Measurements from ENCODE around the gene TMX1.

The TMX1 gene

GRCh38 chr14:51304941-51305340, 64.9 kb downstream of the TMX1 start:
- ATAC-seq, result peak; percentile 95
- TF ChIP-seq ZC3H10 (CRISPR knock-in tag; IDR thresholded peaks at IDR 0.05), result no peak
- TF ChIP-seq SNAI2 (CRISPR knock-in tag; IDR thresholded peaks at IDR 0.05), result no peak
- no peak for TF ChIP-seq PATZ1 (CRISPR knock-in tag; IDR thresholded peaks at IDR 0.05; ENCODE audit: borderline replicate concordance)
- TF ChIP-seq ZFP3 (CRISPR knock-in tag; IDR thresholded peaks at IDR 0.05), result no peak
- no peak for TF ChIP-seq BACH2 (CRISPR knock-in tag; IDR thresholded peaks at IDR 0.05; ENCODE audit: borderline replicate concordance)
- no peak for TF ChIP-seq CSDC2 (CRISPR knock-in tag; IDR thresholded peaks at IDR 0.05)
- TF ChIP-seq CREB5 (CRISPR knock-in tag; IDR thresholded peaks at IDR 0.05; ENCODE audit: low read depth), result no peak
- TF ChIP-seq CSRNP3 (CRISPR knock-in tag; IDR thresholded peaks at IDR 0.05), result no peak
- no peak for TF ChIP-seq ZFP30 (CRISPR knock-in tag; IDR thresholded peaks at IDR 0.05)
- no peak for TF ChIP-seq TOX (CRISPR knock-in tag; IDR thresholded peaks at IDR 0.05; ENCODE audit: borderline replicate concordance)
- TF ChIP-seq RARB (CRISPR knock-in tag; IDR thresholded peaks at IDR 0.05), result no peak
- no peak for TF ChIP-seq POU6F1 (CRISPR knock-in tag; IDR thresholded peaks at IDR 0.05; ENCODE audit: borderline replicate concordance, low read depth)
- TF ChIP-seq ESRRG (CRISPR knock-in tag; IDR thresholded peaks at IDR 0.05), result no peak
- TF ChIP-seq ZNF8 (CRISPR knock-in tag; IDR thresholded peaks at IDR 0.05), result no peak
- TF ChIP-seq GLIS3 (CRISPR knock-in tag; IDR thresholded peaks at IDR 0.05), result no peak
- TF ChIP-seq ZNF70 (CRISPR knock-in tag; IDR thresholded peaks at IDR 0.05), result no peak

GRCh38 chr14:51305751-51306150, 65.7 kb downstream of the TMX1 start:
- no peak for TF ChIP-seq POU6F1 (CRISPR knock-in tag; IDR thresholded peaks at IDR 0.05; ENCODE audit: borderline replicate concordance, low read depth)
- no peak for TF ChIP-seq ZC3H10 (CRISPR knock-in tag; IDR thresholded peaks at IDR 0.05)
- TF ChIP-seq CSRNP3 (CRISPR knock-in tag; IDR thresholded peaks at IDR 0.05), result no peak
- no peak for TF ChIP-seq ZNF8 (CRISPR knock-in tag; IDR thresholded peaks at IDR 0.05)
- TF ChIP-seq ESRRG (CRISPR knock-in tag; IDR thresholded peaks at IDR 0.05), result no peak
- no peak for TF ChIP-seq TOX (CRISPR knock-in tag; IDR thresholded peaks at IDR 0.05; ENCODE audit: borderline replicate concordance)
- TF ChIP-seq ZFP3 (CRISPR knock-in tag; IDR thresholded peaks at IDR 0.05), result no peak
- TF ChIP-seq GLIS3 (CRISPR knock-in tag; IDR thresholded peaks at IDR 0.05), result no peak
- no peak for TF ChIP-seq PPARA (CRISPR knock-in tag; IDR thresholded peaks at IDR 0.05; ENCODE audit: borderline replicate concordance)
- no peak for TF ChIP-seq SNAI2 (CRISPR knock-in tag; IDR thresholded peaks at IDR 0.05)
- no peak for TF ChIP-seq OSR1 (CRISPR knock-in tag; IDR thresholded peaks at IDR 0.05)
- no peak for TF ChIP-seq ZFP30 (CRISPR knock-in tag; IDR thresholded peaks at IDR 0.05)
- TF ChIP-seq BACH2 (CRISPR knock-in tag; IDR thresholded peaks at IDR 0.05; ENCODE audit: borderline replicate concordance), result no peak
- no peak for ATAC-seq

Data from SK-N-SH treated with all-trans-retinoic acid at 6 μM for 48 hours (cell line).